Lower lobe of right lung (tissue), 2 donors: ENCODE results near the gene KBTBD12. TPM values are rescaled to one million over a fixed set of nuclear protein-coding genes. Genes with fewer than 3 reads are reported as not detected.
A peak's percentile ranks its signal among the peaks of the same experiment; 100 is the strongest.
"Not testable (repeated sequence)": the region's sequence is repeated elsewhere in the genome, so short reads cannot be mapped to it uniquely, and the experiment has no call there.

Experiments used
- ATAC-seq, 2 donors: fragments of 200-7000 bp; cut with Tn5 transposase; one replicate each; pipeline ENCODE4 v1.9.1; 2020 to 2022; ENCODE audit warnings: mild to moderate bottlenecking in 2 of 2, moderate library complexity in 2 of 2
- DNase-seq: peaks from one replicate; pipeline ENCODE4 v3.0.0-alpha.2; 2020
- H3K27ac ChIP-seq: fragments of 200-600 bp; one replicate; pipeline ENCODE4 v1.8.0; 2022
- H3K27me3 ChIP-seq: fragments of 200-600 bp; one replicate; pipeline ENCODE4 v1.8.0; 2022; ENCODE audit warnings: low read depth
- H3K36me3 ChIP-seq: fragments of 200-600 bp; one replicate; pipeline ENCODE4 v1.8.0; 2022; ENCODE audit warnings: mild to moderate bottlenecking
- H3K4me1 ChIP-seq: fragments of 200-600 bp; one replicate; pipeline ENCODE4 v1.8.0; 2022
- H3K4me3 ChIP-seq: fragments of 200-600 bp; one replicate; pipeline ENCODE4 v1.8.0; 2022; ENCODE audit warnings: mild to moderate bottlenecking
- H3K9me3 ChIP-seq: fragments of 200-600 bp; one replicate; pipeline ENCODE4 v1.8.0; 2022
- CTCF ChIP-seq: fragments of 200-600 bp; IDR thresholded peaks from one replicate; pipeline ENCODE4 v1.8.0; 2022; ENCODE audit warnings: antibody characterized with exemption, mild to moderate bottlenecking
- intact Hi-C: fragments of 100-400 bp; cut with DNase I; formaldehyde crosslinking; loops from one replicate; pipeline ENCODE4 v1.11.0; 2022
- total RNA-seq: library from RNA; stranded (reverse); fragmentation: NEBNext Ultra II Directional; extraction: Animal tissue kit (Norgen Biotek cat#: 25700); gene quantifications from one replicate; pipeline ENCODE4 v1.2.1, GENCODE V29; 2021
- donor health status: DM: no; HTN: yes; CAD: no; lungs with severe emphysema.

Gene KBTBD12
- total RNA-seq, 1 donor from 2014 or later: 0.95 TPM

DNA sequence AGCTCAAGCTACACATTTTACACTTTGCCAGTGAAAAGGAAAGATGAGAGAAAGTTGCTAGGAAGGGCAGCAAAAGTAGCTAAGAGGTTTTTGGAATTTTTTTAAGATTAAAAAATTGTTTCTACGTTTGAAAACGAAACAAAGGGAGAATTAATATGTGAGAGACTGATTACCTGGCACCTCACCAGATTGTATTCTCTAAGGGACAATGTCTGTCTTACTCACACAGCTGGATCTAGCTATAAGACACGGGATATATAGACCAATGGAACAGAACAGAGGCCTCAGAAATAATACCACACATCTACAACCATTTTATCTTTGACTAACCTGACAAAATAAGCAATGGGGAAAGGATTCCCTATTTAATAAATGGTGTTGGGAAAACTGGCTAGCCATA lies 9.5 kb upstream of the KBTBD12 start:
- no peak for TF ChIP-seq CTCF
- Histone ChIP-seq H3K4me3 (no peak overlapping the region), H3K9me3 (no peaks in the 10 kb centered on the region), H3K36me3 (no peaks in the 10 kb centered on the region), H3K27ac (no peak overlapping the region), H3K4me1 (peaks cover 14% of the 10 kb centered on the region), H3K27me3 (no peaks in the 10 kb centered on the region)
- DNase-seq (no peak), ATAC-seq (no peak)
- intact Hi-C loops: no loop called here

DNA sequence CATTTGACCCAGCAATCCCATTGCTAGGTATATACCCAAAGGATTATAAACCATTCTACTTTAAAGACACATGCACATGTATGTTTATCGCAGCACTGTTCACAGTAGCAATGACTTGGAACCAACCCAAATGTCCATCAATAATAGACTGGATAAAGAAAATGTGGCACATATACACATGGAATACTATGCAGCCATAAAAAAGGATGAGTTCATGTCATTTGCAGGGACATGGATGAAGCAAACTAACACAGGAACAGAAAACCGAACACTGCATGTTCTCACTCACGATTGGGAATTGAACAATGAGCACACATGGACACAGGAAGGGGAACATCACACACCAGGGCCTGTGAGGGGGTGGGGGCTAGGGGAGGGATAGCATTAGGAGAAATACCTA lies 8.4 kb upstream of the KBTBD12 start:
- H3K9me3 ChIP-seq, H3K36me3 ChIP-seq, H3K27me3 ChIP-seq, ATAC-seq, H3K4me3 ChIP-seq, H3K27ac ChIP-seq, intact Hi-C loops, DNase-seq: not testable (repeated sequence)
- peaks cover 25% of the 10 kb centered on the region for H3K4me1 ChIP-seq

DNA sequence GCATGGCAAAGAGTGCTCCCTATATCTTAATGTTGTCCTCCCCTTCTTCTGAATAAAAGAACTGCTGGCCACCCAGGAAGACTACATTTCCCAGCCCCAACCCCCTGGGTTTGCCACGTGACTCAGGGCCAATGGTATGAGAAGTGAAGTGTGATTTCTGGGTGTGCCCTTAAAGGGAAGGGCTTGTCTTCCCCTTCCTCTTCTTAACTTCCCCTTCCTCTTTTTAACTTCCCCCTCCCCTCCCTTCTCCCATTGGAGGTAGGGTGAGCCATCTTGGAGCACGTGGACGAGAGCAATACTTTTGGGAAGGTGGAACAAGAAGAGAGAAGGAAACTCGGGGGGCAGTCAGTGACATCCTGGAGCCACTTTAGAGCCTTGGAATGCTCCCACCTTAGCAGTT lies 6.8 kb upstream of the KBTBD12 start:
- ATAC-seq: peak; percentile 49 to 82
- H3K4me3 ChIP-seq: no peak overlapping the region
- H3K36me3 ChIP-seq: no peaks in the 10 kb centered on the region
- H3K27me3 ChIP-seq: no peaks in the 10 kb centered on the region
- H3K27ac ChIP-seq: no peak overlapping the region
- intact Hi-C loops: no loop called here
- H3K9me3 ChIP-seq: no peaks in the 10 kb centered on the region
- DNase-seq: no peak
- H3K4me1 ChIP-seq: peaks cover 33% of the 10 kb centered on the region
- no peak for TF ChIP-seq CTCF

DNA sequence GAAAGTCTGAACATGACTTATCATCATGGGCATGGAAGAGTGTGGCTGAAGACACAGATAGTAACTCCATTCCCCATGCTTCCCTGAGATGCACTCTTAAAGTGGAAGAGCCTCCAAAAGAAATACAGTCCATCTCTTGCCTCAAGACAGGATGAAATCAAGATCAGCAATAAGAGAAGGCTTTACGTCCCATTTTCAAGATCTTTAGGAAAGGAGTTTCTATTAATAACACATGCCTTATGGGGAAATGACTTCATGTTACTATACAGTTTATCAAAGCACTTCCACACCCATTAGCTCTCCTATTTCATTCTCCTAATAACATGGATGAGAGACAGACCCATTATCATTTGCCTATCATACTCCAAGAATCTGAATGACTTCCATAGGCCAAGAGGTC lies 6.1 kb upstream of the KBTBD12 start:
- no peak for ATAC-seq
- no peaks in the 10 kb centered on the region for H3K36me3 ChIP-seq
- no peaks in the 10 kb centered on the region for H3K9me3 ChIP-seq
- TF ChIP-seq CTCF: no peak
- intact Hi-C loops: no loop called here
- peaks cover 33% of the 10 kb centered on the region for H3K4me1 ChIP-seq
- H3K27ac ChIP-seq: no peak overlapping the region
- H3K27me3 ChIP-seq: no peaks in the 10 kb centered on the region
- H3K4me3 ChIP-seq: no peak overlapping the region
- no peak for DNase-seq

DNA sequence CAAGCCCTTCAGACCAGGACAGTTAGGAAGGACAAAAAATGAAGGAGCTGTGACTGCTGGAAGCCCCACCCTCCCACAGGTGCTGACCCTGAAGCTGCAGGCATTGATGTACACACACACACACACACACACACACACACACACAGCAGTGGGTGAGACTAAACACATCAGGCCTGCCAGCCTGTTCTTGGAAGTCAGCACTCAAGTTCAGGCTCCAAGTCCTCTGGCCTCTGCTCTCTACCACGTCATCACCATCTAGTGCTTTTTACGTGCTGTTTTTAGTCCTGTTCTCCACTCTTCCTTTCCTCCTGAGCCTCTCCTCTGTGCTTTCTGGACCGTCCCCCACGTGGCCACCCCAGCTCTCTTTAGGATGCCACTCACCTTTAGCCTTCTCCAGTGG lies 5.4 kb upstream of the KBTBD12 start:
- H3K36me3 ChIP-seq: no peaks in the 10 kb centered on the region
- ATAC-seq (no peak), DNase-seq (no peak)
- H3K9me3 ChIP-seq: no peaks in the 10 kb centered on the region
- no peak for TF ChIP-seq CTCF
- H3K27ac ChIP-seq: no peak overlapping the region
- H3K4me1 ChIP-seq: peaks cover 40% of the 10 kb centered on the region
- no peak overlapping the region for H3K4me3 ChIP-seq
- intact Hi-C loops: no loop called here
- H3K27me3 ChIP-seq: no peaks in the 10 kb centered on the region

DNA sequence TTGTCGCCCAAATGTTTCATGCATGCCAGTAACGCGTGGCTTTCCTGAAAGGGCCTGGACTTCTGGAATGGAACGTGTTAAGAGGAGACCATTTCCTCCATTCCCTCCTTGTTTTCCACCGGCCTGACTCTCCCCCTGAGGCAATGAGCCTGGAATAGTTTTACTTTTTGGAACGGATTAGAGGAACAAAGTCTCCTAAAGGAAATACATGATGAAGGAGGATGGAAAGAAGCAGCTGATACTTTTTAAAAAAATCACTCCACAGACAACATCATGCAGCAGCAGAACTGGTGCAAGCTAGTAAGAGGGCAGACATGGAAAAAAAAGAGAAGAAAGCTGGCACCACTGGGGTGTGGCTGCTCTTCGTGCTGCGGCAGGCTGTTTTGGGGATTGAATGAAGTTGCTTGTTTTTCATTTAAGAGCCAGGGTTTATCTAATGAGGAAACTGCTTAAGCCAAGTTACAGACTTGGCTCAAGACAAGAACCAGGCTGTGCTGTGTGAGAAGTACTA lies 3.6 kb upstream of the KBTBD12 start:
- ATAC-seq (no peak), DNase-seq (no peak)
- H3K27ac ChIP-seq: peak overlapping the region; percentile 67
- no peaks in the 10 kb centered on the region for H3K9me3 ChIP-seq
- intact Hi-C loops: no loop called here
- peaks cover 6% of the 10 kb centered on the region for H3K27me3 ChIP-seq
- H3K4me3 ChIP-seq: no peak overlapping the region
- no peaks in the 10 kb centered on the region for H3K36me3 ChIP-seq
- no peak for TF ChIP-seq CTCF
- peaks cover 43% of the 10 kb centered on the region for H3K4me1 ChIP-seq

GRCh38 chr3:127913841-127914240 lies 1.2 kb upstream of the KBTBD12 start:
- intact Hi-C loops, H3K4me3 ChIP-seq, ATAC-seq, H3K27ac ChIP-seq, H3K9me3 ChIP-seq, H3K36me3 ChIP-seq, DNase-seq, H3K27me3 ChIP-seq: not testable (repeated sequence)
- peaks cover 39% of the 10 kb centered on the region for H3K4me1 ChIP-seq
